Kidney epithelial cell (primary cell): ENCODE data around the gene ADAM19. TPM values are rescaled to one million over a fixed set of nuclear protein-coding genes. Genes with fewer than 3 reads are reported as not detected.

ENCODE experiments used
- DNase-seq: peaks from one replicate; pipeline ENCODE4 v3.0.0-alpha.2; 2010; ENCODE audit warnings: low read depth
- H3K27me3 ChIP-seq: 2 replicates; pipeline ENCODE4 v1.6.0; 2011; ENCODE audit warnings: low read length; ENCODE audit not compliant: control insufficient read depth, insufficient read depth
- H3K36me3 ChIP-seq: 2 replicates; pipeline ENCODE4 v1.5.1; 2011; ENCODE audit warnings: low read length; ENCODE audit not compliant: control insufficient read depth, insufficient read depth
- H3K4me3 ChIP-seq: 2 replicates; pipeline ENCODE4 v1.5.1; 2011; ENCODE audit warnings: low read depth, mild to moderate bottlenecking, control low read depth, low read length
- total RNA-seq: library from RNA; depleted of rRNA; stranded (reverse); fragments of >200 nt; gene quantifications from 2 replicates; pipeline ENCODE4 v1.2.3, GENCODE V29; 2015
- TF ChIP-seq, protein P1 (sequence below): IDR thresholded peaks from 2 replicates; pipeline ENCODE4 v1.5.1; 2011; ENCODE audit warnings: mild to moderate bottlenecking, moderate library complexity, low read length, control low read depth, inconsistent platforms; ENCODE audit not compliant: insufficient read depth, poor library complexity, severe bottlenecking

Gene ADAM19
- total RNA-seq, 1 donor from 2014 or later, result 61.0 TPM

DNA sequence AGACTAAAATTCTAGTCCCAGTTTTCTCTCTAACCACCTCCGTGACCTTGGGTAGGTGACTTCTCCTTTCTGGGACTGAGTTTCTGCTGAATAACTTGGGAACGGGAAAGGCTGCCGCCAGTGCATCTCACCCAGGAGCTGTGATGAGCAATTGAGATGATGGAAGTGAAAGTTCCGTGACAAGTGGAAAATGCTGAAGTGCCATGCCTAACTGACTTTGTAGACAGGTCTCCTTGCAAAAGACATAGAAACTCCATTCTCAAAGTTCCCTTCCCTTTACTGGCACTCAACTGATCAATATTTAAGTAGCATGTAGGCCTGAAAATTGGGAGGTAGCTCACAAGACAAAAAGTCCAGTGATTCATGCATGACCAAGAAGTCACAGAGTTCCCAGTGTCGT lies 6.3 kb upstream of the ADAM19 start:
- TF ChIP-seq, protein P1, sequence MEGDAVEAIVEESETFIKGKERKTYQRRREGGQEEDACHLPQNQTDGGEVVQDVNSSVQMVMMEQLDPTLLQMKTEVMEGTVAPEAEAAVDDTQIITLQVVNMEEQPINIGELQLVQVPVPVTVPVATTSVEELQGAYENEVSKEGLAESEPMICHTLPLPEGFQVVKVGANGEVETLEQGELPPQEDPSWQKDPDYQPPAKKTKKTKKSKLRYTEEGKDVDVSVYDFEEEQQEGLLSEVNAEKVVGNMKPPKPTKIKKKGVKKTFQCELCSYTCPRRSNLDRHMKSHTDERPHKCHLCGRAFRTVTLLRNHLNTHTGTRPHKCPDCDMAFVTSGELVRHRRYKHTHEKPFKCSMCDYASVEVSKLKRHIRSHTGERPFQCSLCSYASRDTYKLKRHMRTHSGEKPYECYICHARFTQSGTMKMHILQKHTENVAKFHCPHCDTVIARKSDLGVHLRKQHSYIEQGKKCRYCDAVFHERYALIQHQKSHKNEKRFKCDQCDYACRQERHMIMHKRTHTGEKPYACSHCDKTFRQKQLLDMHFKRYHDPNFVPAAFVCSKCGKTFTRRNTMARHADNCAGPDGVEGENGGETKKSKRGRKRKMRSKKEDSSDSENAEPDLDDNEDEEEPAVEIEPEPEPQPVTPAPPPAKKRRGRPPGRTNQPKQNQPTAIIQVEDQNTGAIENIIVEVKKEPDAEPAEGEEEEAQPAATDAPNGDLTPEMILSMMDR, result no peak
- H3K4me3 ChIP-seq, result no peak overlapping the region
- H3K27me3 ChIP-seq, result no peaks in the 10 kb centered on the region
- H3K36me3 ChIP-seq, result no peaks in the 10 kb centered on the region
- no peak for DNase-seq

DNA sequence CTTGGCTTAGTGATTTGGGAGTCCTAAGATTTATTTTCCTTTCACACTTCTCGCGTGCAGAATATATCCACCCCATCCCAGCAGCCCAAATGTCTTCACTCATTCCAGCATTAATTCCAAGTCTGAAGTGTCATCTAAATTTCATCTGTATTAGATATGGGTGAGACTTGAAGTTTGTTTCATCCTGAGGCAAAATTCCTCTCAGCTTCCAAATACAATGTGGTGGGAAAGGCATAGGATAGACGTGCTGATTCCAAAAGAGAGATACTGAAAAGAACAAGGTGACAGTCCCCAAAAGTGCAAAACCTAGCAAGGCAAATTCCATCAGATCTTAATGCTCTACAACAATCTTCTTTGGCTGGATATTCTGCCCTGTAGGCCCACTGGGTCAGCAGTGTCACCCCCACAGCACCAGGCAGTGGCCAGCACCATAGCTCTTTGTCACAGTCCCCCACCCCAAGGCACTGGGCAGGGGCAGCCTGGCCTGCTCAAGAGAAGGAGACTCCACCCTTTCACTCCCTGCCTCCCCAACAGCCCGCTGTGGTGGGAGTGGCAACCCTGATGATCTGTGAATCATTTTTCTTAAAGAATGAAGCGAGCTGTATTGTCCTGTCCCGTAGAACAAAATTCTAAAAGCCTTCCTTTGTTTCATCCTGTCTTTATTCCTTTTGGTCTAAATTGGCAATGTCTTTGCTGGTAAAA lies 2.7 kb upstream of the ADAM19 start:
- no peak for DNase-seq
- H3K36me3 ChIP-seq, result no peaks in the 10 kb centered on the region
- H3K27me3 ChIP-seq, result no peaks in the 10 kb centered on the region
- H3K4me3 ChIP-seq, result no peak overlapping the region
- TF ChIP-seq, protein P1, result no peak

DNA sequence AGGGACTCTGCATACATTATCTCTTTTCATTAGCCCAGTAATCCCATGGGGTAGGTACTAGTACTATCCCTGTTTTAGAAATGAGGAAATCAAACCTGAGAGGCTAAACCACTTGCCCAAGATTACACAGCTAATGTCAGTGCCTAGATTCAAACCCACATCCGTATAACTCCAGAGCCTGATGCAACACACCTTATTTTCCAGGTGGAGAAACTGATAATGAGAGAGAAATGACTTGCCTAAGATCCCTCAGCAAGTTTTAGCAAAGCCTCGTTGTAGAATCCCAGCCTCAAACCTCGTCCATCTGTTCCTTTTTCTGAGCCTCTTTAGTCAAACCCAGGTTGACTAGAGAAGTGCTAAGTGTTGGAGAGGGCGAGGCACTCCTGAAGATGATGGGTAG lies 1.1 kb upstream of the ADAM19 start:
- TF ChIP-seq, protein P1, result no peak
- Histone ChIP-seq H3K27me3 (no peaks in the 10 kb centered on the region), H3K36me3 (no peaks in the 10 kb centered on the region), H3K4me3 (no peak overlapping the region)
- no peak for DNase-seq

DNA sequence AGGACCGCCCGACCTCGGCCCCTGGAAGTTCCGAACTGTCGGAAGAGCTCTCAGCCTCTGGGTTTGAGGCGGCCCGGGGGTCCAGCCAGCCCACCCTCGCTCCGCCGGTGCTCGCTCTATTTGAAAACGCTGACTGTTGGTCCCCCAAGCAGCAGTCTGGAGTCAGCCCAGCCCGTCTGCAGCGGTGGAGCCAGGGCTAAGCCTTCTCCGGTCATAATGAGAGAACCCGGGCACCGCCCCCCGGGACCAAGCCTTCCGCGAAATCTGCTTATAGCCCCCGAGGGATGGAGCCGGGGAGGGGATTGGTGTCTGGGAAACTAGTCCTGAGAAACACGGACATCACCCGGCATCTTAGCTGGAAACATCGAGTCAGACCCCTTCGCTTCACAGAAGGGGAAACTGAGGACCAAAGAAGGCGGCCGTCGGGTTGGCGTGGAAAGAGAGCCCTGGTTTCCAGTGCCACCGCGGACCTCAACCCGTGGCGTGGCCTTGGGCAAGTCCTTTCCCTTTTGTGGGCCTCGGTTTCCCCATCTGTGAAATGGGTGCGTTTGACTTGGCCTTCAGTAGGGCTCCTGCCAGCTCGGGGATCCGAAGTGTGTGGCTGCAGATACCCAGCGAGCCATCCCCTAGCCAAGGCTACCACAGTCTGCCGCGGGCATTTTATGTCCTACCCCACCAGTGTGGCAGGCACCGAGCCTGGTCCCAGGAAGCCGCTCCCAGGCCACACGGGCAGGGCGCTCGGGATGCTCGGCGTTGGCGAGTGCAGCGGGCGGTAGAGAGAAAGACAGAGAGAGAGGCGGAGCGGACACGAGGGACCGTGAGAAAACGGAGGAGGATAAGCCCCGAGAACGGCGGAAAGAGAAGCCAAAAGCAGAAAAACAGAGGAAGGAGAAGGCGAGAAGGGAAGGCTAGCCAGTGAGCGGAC lies 857 bp downstream of the ADAM19 start:
- H3K36me3 ChIP-seq, result no peaks in the 10 kb centered on the region
- peak overlapping the region; percentile 69 for H3K4me3 ChIP-seq
- H3K27me3 ChIP-seq, result no peaks in the 10 kb centered on the region
- TF ChIP-seq, protein P1, result no peak
- DNase-seq, result no peak

DNA sequence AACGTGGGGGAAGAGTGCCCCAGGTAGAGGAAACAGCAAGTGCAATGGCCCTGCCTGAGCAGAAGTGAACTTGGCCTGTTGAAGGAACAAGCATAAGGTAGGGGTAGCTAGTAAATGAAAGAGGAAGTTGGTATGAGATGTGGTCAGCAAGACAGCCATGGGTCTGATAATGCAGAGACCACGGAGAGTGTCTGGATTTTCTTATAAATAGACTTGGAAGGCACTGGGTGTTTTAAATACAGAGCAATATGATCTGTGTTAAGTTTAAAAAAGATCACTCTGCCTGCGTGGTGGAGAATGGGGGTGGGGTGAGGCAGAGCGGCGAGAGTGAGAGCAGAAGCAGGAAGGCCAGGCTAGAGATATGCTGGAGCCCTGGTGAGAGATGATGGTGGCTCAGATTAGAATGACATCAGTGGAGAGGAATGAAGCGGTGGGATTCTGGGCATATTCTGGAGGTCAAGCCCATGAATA lies 4.2 kb downstream of the ADAM19 start:
- DNase-seq, result no peak
- TF ChIP-seq, protein P1, result no peak
- no peak overlapping the region for H3K4me3 ChIP-seq
- H3K27me3 ChIP-seq, result no peaks in the 10 kb centered on the region
- H3K36me3 ChIP-seq, result no peaks in the 10 kb centered on the region
